Activated CD8-positive, alpha-beta memory T cell treated with anti-CD3 and anti-CD28 coated beads for 36 hours (primary cell): ENCODE data around the gene SLC16A8. TPM values are rescaled to one million over a fixed set of nuclear protein-coding genes. Genes with fewer than 3 reads are reported as not detected.
"Not testable (repeated sequence)": the region's sequence is repeated elsewhere in the genome, so short reads cannot be mapped to it uniquely, and the experiment has no call there.

Experiments
- CTCF ChIA-PET: fragments of 350-600 bp; sonication (Branson Sonifier 250); formaldehyde crosslinking; loops from one replicate; lab custom pipeline; 2021; ENCODE audit warnings: antibody characterized with exemption; lab: Charles Lee
- POLR2A ChIA-PET: fragments of 350-600 bp; sonication (Branson Sonifier 250); formaldehyde crosslinking; loops from one replicate; lab custom pipeline; 2021; ENCODE audit warnings: antibody characterized with exemption; lab: Charles Lee
- total RNA-seq, 2 experiments: library from RNA; stranded (reverse); gene quantifications; one replicate each; pipeline ENCODE4 v1.2.3, GENCODE V29; 2021

Gene SLC16A8
- total RNA-seq, 2 experiments from 2014 or later, result 0.10 TPM; not detected in 1

GRCh38 chr22:38097058-38097457 is 13.1 kb upstream of the SLC16A8 start:
- ChIA-PET POLR2A (no interaction called here), CTCF (interaction anchor here (0.6 to 1.2 kb wide), 2 partner anchors 45 to 446 kb away, joined by 3 to 4 read pairs; no protein-coding TSS in a partner anchor)

- ChIA-PET POLR2A (no interaction called here), CTCF (no interaction called here)
These were observed 5.5 kb upstream of the SLC16A8 start for GRCh38 chr22:38089474-38089851.

GRCh38 chr22:38088629-38089473 is 4.9 kb upstream of the SLC16A8 start:
- ChIA-PET POLR2A (no interaction called here), CTCF (no interaction called here)

GRCh38 chr22:38087855-38088254 is 3.9 kb upstream of the SLC16A8 start:
- ChIA-PET CTCF (no interaction called here), POLR2A (interaction anchor here (0.6 kb wide), 1 partner anchor 538 kb away, joined by 4 read pairs; no protein-coding TSS in a partner anchor)

DNA sequence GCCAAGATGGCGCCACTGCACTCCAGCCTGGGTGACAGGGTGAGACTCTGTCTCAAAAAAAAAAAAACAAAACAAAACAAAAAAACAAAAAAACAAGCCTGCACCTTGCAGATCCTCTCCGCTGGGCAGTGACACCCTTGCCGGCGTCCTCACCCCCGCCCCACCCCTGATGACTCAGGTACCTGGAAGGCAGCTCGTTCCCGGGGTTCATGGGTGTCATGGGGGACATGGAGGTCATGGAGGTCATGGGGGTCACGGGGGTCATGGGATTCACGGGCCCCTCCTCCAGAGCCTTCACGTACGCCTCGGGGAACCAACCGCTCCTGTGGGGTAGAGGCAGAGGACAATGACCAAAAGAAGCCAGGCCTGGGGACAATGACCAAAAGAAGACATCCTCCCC is 3.0 kb upstream of the SLC16A8 start:
- POLR2A ChIA-PET, result interaction anchor here (0.6 kb wide), 1 partner anchor 537 kb away, joined by 4 read pairs; no protein-coding TSS in a partner anchor
- CTCF ChIA-PET, result interaction anchor here (0.7 kb wide), 1 partner anchor 141 kb away, joined by 3 read pairs; no protein-coding TSS in a partner anchor

- CTCF ChIA-PET, result interaction anchor here (0.7 kb wide), 1 partner anchor 142 kb away, joined by 3 read pairs; no protein-coding TSS in a partner anchor
- POLR2A ChIA-PET, result no interaction called here
These were observed 2.2 kb upstream of the SLC16A8 start for GRCh38 chr22:38086001-38086845.

GRCh38 chr22:38085501-38085900 is 1.5 kb upstream of the SLC16A8 start:
- ChIA-PET POLR2A (no interaction called here), CTCF (no interaction called here)

DNA sequence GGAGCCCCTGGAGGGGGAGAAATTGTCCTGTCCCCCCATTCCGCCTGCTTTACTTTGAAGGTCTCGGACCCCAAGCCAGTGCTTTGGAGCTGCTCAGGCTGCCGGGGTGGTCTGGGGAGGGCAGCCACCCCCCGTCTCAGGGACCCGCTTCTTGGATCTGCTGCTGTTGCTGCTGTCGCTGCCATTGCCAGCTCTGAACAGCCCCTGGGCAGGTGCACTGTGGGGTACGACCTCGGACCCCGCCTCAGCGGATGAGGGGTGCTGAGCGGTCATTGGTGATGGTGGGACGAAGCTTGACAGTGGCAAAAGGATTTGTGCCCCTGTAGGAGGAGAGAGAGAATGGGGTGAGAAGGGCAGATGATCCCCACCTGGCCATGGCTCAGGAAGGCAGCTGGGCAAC is 1.1 kb upstream of the SLC16A8 start:
- ChIA-PET CTCF (no interaction called here), POLR2A (no interaction called here)

DNA sequence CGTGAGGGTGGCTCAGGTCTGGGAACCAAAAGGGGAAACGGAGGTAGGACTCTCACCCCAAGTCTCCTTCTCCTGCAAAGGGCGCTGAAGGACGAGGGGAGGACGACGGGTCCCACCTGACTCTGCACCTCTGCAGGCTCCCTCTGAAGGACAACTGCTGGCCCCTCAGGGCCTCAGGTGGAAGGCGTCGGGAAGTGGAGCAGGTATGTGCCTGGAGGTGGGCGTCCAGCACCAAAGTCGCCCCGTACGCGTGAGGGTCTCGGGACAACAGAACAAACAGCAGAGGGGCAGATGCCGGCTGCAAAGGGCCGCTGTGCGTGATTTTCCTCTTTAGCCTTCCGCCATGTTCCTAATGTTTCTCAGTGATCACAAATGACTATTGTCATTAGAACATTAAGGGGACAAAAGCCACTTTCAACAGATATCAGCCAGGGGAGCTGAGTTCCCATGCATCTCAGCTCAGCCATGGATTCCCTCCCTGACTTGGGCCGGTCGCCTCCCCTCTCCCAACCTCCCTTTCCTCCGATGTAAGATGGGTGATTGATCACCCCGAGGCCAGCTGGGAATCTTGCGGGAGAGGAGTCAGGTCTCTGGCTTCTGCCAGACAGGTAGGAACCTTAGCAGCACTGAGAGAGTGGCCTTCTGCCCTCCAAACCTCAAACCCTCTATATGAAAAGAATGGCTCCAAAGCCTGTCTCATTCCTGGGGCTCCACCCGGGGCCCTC is 836 bp downstream of the SLC16A8 start:
- POLR2A ChIA-PET, result no interaction called here
- CTCF ChIA-PET, result no interaction called here

DNA sequence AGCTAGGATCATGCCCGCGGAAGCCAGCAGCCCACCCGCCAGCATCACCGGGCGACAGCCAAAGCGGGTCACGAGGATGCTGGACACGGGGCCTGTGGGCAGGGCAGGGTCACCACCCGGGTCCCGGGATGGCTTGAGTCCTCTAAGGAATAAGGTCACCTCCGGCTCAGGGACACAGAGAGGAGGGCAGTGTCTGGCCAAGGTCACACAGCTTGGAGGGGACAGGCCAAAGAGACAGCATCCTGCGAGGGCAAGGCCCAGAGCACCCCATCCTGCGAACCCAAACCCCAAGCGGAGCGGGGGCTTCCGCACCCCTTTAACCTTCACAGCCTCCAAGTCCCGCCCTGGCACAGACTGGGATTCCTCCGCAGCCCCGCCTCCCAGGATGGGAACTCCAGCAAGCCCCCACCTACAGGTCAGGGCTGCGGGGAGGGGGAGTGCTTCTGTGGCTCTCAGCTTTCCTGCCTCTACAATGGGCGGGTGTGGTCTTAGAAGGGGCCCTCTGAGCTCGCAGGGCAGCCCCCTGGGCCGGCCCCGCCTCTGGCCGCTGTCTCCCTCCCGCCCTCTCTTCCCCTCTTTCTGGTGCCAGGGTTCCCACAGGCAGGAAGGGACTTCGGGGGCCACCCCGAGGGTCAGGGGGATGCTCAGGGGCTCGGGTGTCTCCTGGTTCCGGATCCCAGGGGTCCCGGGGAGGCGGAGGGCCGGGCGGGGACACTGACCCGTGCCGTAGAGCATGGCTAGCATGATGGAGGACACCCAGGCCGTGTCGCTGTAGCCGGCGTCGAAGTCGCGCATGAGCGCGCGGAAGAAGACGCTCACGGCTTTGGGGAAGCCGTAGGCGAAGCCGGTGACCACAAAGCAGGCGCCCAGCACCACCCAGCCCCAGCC is 1.8 kb downstream of the SLC16A8 start:
- CTCF ChIA-PET, result interaction anchor here (0.5 kb wide), 1 partner anchor 54 kb away, joined by 4 read pairs; no protein-coding TSS in a partner anchor
- POLR2A ChIA-PET, result no interaction called here

DNA sequence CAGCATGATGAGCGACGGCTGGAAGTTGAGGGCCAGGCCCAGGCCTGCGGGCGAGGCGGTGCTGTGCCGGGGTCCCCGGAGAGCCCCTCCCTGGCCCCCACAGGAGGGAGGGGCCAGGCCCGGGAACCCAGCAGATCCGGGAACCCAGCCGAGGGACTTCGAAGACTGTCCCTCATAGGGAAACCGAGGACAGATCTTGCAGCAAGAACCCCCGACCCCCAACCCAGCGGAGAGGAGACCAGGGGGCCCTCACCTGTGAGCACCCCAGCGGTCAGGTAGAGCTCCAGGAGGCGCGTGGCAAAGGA is 2.4 kb downstream of the SLC16A8 start:
- ChIA-PET CTCF (no interaction called here), POLR2A (no interaction called here)

- CTCF ChIA-PET, result no interaction called here
- POLR2A ChIA-PET, result no interaction called here
These were observed 2.9 kb downstream of the SLC16A8 start for GRCh38 chr22:38080850-38081635.

DNA sequence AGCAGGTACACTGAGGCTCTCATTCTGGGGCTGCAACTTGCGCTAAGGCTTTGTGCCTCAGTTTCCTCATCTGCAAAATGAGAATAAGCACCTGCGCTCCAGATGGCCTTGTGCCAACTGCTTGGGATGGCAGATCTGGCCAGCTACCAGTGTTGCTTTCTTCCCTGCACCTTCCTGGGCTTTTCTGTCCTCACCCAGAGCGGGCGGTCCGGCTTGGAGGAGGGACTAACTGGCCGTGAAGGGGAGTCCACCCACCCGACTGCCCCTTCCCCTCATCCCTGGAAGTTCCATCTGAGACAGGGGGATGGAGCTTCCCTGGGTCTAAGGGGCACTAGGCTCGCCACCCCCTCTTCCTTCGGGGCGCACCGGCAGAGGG is 3.5 kb downstream of the SLC16A8 start:
- ChIA-PET POLR2A (no interaction called here), CTCF (no interaction called here)

DNA sequence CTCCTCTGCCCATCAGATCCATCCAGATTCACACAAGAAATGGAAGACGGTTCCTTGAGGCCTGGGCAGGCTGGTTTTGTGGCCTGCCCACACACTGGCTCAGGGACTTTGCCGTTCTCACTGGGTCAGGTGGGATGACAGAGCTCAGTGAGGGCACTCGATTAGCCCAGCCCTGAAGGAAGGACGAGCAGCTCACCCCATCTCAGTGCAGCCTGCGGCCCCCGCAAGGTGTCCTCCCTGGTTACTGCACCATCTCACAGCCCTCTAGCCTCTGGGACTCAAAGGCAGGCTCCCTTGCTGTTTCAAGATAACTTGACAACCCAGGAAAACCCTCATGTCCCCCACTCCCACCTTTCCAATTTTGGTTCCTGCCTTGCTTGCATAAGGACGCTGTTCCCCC is 4.2 kb downstream of the SLC16A8 start:
- CTCF ChIA-PET, result interaction anchor here (0.6 kb wide), 1 partner anchor 626 kb away, joined by 4 read pairs; no protein-coding TSS in a partner anchor
- POLR2A ChIA-PET, result no interaction called here

DNA sequence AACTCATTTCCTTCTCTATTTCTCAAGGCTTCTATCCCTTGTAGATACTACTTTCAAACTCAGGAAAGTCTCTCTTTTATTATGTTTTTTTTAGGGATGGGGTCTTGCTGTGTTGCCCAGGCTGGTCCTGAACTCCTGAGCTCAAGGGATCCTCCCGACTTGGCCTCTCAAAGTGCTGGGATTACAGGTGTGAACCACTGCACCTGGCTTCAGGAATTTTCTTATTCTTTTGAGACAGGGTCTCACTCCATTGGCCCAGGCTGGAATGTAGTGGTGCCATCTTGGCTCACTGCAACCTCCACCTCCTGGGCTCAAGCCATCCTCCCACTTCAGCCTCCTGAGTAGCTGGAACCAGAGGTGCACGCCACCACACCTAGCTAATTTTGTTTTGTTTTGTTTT is 4.8 kb downstream of the SLC16A8 start:
- CTCF ChIA-PET, result interaction anchor here (0.6 kb wide), 1 partner anchor 626 kb away, joined by 4 read pairs; no protein-coding TSS in a partner anchor
- POLR2A ChIA-PET, result not testable (repeated sequence)

- CTCF ChIA-PET, result no interaction called here
- POLR2A ChIA-PET, result no interaction called here
These were observed 5.7 kb downstream of the SLC16A8 start for GRCh38 chr22:38078046-38078840.

GRCh38 chr22:38077595-38077994 is 6.4 kb downstream of the SLC16A8 start:
- POLR2A ChIA-PET, result no interaction called here

More at GRCh38 chr22:38077595-38077994, 6.4 kb downstream of the SLC16A8 start:
- CTCF ChIA-PET, result no interaction called here
